Body of pancreas (tissue), 4 donors: ENCODE measurements around the gene BMPER.

ENCODE experiments used
- POLR2A ChIP-seq, 3 donors: fragments of 450-650 bp; IDR thresholded peaks; one replicate each; pipeline ENCODE4 v1.6.1; 2016; ENCODE audit warnings: antibody characterized with exemption in 3 of 3, mild to moderate bottlenecking in 2 of 3
- TF ChIP-seq, protein P1 (sequence below), 7 experiments: fragments of 450-650 bp in 4 of 7; fragments of 200-600 bp in 3 of 7; sonication (generic) in 3 of 7; IDR thresholded peaks; one replicate each; pipeline ENCODE4 v1.5.1; 2016 to 2019; ENCODE audit warnings: antibody characterized with exemption in 7 of 7

DNA sequence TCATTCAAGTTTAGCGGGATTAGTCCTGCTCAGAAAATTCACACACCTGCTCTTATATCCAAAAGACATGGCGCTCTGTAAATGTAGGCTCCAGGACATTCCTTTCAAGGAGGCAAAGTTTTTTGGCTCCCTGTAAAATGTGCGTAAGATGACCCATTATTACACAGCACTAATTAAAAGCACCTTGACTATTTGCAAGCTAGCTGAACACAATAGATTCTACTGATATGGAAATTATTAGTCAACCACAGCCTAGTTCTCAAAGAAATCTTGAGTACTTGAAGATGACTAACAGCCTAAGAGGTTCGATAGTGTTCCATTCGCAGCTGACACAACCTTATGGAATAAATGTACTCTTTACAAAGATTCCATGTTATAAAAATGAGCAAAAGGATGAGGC, 175.2 kb downstream of the BMPER start:
- no peak for TF ChIP-seq POLR2A (IDR thresholded peaks at IDR 0.05)
- TF ChIP-seq, protein P1, sequence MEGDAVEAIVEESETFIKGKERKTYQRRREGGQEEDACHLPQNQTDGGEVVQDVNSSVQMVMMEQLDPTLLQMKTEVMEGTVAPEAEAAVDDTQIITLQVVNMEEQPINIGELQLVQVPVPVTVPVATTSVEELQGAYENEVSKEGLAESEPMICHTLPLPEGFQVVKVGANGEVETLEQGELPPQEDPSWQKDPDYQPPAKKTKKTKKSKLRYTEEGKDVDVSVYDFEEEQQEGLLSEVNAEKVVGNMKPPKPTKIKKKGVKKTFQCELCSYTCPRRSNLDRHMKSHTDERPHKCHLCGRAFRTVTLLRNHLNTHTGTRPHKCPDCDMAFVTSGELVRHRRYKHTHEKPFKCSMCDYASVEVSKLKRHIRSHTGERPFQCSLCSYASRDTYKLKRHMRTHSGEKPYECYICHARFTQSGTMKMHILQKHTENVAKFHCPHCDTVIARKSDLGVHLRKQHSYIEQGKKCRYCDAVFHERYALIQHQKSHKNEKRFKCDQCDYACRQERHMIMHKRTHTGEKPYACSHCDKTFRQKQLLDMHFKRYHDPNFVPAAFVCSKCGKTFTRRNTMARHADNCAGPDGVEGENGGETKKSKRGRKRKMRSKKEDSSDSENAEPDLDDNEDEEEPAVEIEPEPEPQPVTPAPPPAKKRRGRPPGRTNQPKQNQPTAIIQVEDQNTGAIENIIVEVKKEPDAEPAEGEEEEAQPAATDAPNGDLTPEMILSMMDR (IDR thresholded peaks at IDR 0.05): no peak
